ENCODE results near the gene RUNDC3A. TPM values are rescaled to one million over a fixed set of nuclear protein-coding genes. Genes with fewer than 3 reads are reported as not detected.

RUNDC3A gene
- total RNA-seq, 4 donors from 2014 or later = 0.54 to 1.5 (median 0.69) TPM; not detected in 1

GRCh38 chr17:44268709-44269534 is 39.5 kb upstream of the RUNDC3A start:
- ATAC-seq = no peak
- H3K9me3 ChIP-seq = no peaks in the 10 kb centered on the region
- H3K4me1 ChIP-seq = no peaks in the 10 kb centered on the region
- H3K4me3 ChIP-seq = no peak overlapping the region
- WGBS, 2 donors (ENCODE audit: low coverage in 1 of 2) = 60 to 72% methylated on average over 2 to 3 of the region's 11 CpGs
- peaks cover 11% of the 10 kb centered on the region for H3K27me3 ChIP-seq
- no peaks in the 10 kb centered on the region for H3K36me3 ChIP-seq
- TF ChIP-seq POLR2A (IDR thresholded peaks at IDR 0.05) (no peak), EP300 (IDR thresholded peaks at IDR 0.05) (no peak), CTCF (IDR thresholded peaks at IDR 0.05) (no peak), POLR2AphosphoS5 (IDR thresholded peaks at IDR 0.05) (no peak)
- H3K27ac ChIP-seq = no peak overlapping the region

- peaks cover 14% of the 10 kb centered on the region for H3K27me3 ChIP-seq
- H3K9me3 ChIP-seq = no peaks in the 10 kb centered on the region
- no peaks in the 10 kb centered on the region for H3K36me3 ChIP-seq
- H3K4me1 ChIP-seq = no peaks in the 10 kb centered on the region
- 29 to 60% methylated on average over 2 of the region's 7 CpGs for WGBS, 2 donors (ENCODE audit: low coverage in 1 of 2)
- H3K27ac ChIP-seq = no peak overlapping the region
- ATAC-seq = no peak
- H3K4me3 ChIP-seq = no peak overlapping the region
- TF ChIP-seq POLR2AphosphoS5 (IDR thresholded peaks at IDR 0.05) (no peak), POLR2A (IDR thresholded peaks at IDR 0.05) (no peak), CTCF (IDR thresholded peaks at IDR 0.05) (no peak), EP300 (IDR thresholded peaks at IDR 0.05) (no peak)
Measured at GRCh38 chr17:44269535-44270240, 38.7 kb upstream of the RUNDC3A start.

- H3K36me3 ChIP-seq = no peaks in the 10 kb centered on the region
- H3K4me1 ChIP-seq = no peaks in the 10 kb centered on the region
- H3K27ac ChIP-seq = no peak overlapping the region
- WGBS, 2 donors (ENCODE audit: low coverage in 1 of 2) = 41 to 50% methylated on average over 9 to 11 of the region's 13 CpGs
- no peak overlapping the region for H3K4me3 ChIP-seq
- ATAC-seq = no peak
- peaks cover 14% of the 10 kb centered on the region for H3K27me3 ChIP-seq
- H3K9me3 ChIP-seq = no peaks in the 10 kb centered on the region
- TF ChIP-seq EP300 (IDR thresholded peaks at IDR 0.05) = no peak
- no peak for TF ChIP-seq CTCF (IDR thresholded peaks at IDR 0.05)
- TF ChIP-seq POLR2A (IDR thresholded peaks at IDR 0.05) = no peak
- no peak for TF ChIP-seq POLR2AphosphoS5 (IDR thresholded peaks at IDR 0.05)
Measured at GRCh38 chr17:44272321-44272951, 36.0 kb upstream of the RUNDC3A start.

- Histone ChIP-seq H3K36me3 (no peaks in the 10 kb centered on the region), H3K4me1 (no peaks in the 10 kb centered on the region), H3K27ac (no peak overlapping the region), H3K9me3 (no peaks in the 10 kb centered on the region), H3K27me3 (peaks cover 14% of the 10 kb centered on the region), H3K4me3 (no peak overlapping the region)
- WGBS, 2 donors (ENCODE audit: low coverage in 1 of 2) = 90% methylated on average over 2 of the region's 6 CpGs; no CpG with 5 or more reads in 1 of the 2 donors
- ATAC-seq = no peak
- no peak for TF ChIP-seq POLR2A (IDR thresholded peaks at IDR 0.05)
- TF ChIP-seq POLR2AphosphoS5 (IDR thresholded peaks at IDR 0.05) = no peak
- TF ChIP-seq CTCF (IDR thresholded peaks at IDR 0.05) = no peak
- no peak for TF ChIP-seq EP300 (IDR thresholded peaks at IDR 0.05)
Measured at GRCh38 chr17:44272954-44273353, 35.4 kb upstream of the RUNDC3A start.

All from gastroesophageal sphincter (tissue), 4 donors.